Diencephalon (tissue), 1 donor: ENCODE data around the gene CDC42BPG. TPM values are rescaled to one million over a fixed set of nuclear protein-coding genes. Genes with fewer than 3 reads are reported as not detected.

ENCODE experiments used
- total RNA-seq: library from RNA; depleted of rRNA; stranded (reverse); fragments of >200 nt; gene quantifications from one replicate; pipeline ENCODE4 v1.2.3, GENCODE V29; 2014

CDC42BPG gene
- 2.1 TPM for total RNA-seq

GRCh38 chr11:64844330-64845128 lies at the start of gene CDC42BPG:
Gene CDC42BPG (minus strand): TSS chr11:64844653. CDS start chr11:64844569, 84 bp downstream.

GRCh38 chr11:64878494-64879243 lies 34.2 kb upstream of the CDC42BPG start, which contains the start of gene EHD1:
Gene EHD1 (minus strand): TSS chr11:64878621. CDS start chr11:64878464, 157 bp downstream.

GRCh38 chr11:64810271-64810890 lies 34.1 kb downstream of the CDC42BPG start, which contains the start of gene MEN1:
Gene MEN1 (minus strand): TSS chr11:64810551. CDS start chr11:64810109, 442 bp downstream.

GRCh38 chr11:64803158-64803845 lies 41.2 kb downstream of the CDC42BPG start, which contains the start of gene MAP4K2:
Gene MAP4K2 (minus strand): TSS chr11:64803214. CDS start chr11:64803149, 65 bp downstream.

GRCh38 chr11:64778473-64779298 lies 65.8 kb downstream of the CDC42BPG start, which contains the start of gene SF1:
Gene SF1 (minus strand): TSS chr11:64778542. CDS start chr11:64778392, 150 bp downstream.

Other genes starting within 250 kb of the CDC42BPG start
- gene NRXN2, start 121.5 kb downstream of the CDC42BPG start, total RNA-seq, result 397 TPM
- 54.2 TPM for gene RASGRP2, start 100.5 kb downstream of the CDC42BPG start, total RNA-seq
- gene PYGM, start 84.7 kb downstream of the CDC42BPG start, total RNA-seq, result 2.3 TPM
- gene SF1, start 66.1 kb downstream of the CDC42BPG start, total RNA-seq, result 75.2 TPM
- gene MAP4K2, start 41.4 kb downstream of the CDC42BPG start, total RNA-seq, result 17.1 TPM
- gene MEN1, start 34.1 kb downstream of the CDC42BPG start, total RNA-seq, result 18.0 TPM
- gene EHD1, start 34.0 kb upstream of the CDC42BPG start, total RNA-seq, result 39.0 TPM
- 9.9 TPM for gene ATG2A, start 72.6 kb upstream of the CDC42BPG start, total RNA-seq
- 39.7 TPM for gene PPP2R5B, start 80.0 kb upstream of the CDC42BPG start, total RNA-seq
- not detected for gene GPHA2, start 91.2 kb upstream of the CDC42BPG start, total RNA-seq
- gene MAJIN, start 127.5 kb upstream of the CDC42BPG start, total RNA-seq, result not detected
- gene BATF2, start 152.3 kb upstream of the CDC42BPG start, total RNA-seq, result not detected
- 73.4 TPM for gene ARL2, start 169.5 kb upstream of the CDC42BPG start, total RNA-seq
- gene SNX15, start 182.8 kb upstream of the CDC42BPG start, total RNA-seq, result 16.4 TPM
- gene SAC3D1, start 196.6 kb upstream of the CDC42BPG start, total RNA-seq, result 6.9 TPM
- 4.2 TPM for gene NAALADL1, start 213.9 kb upstream of the CDC42BPG start, total RNA-seq
- gene CDCA5, start 239.4 kb upstream of the CDC42BPG start, total RNA-seq, result 2.3 TPM
- gene ZFPL1, start 239.6 kb upstream of the CDC42BPG start, total RNA-seq, result 15.7 TPM